ENCODE measurements around the gene PWWP2A. TPM values are rescaled to one million over a fixed set of nuclear protein-coding genes. Genes with fewer than 3 reads are reported as not detected.
A peak's percentile ranks its signal among the peaks of the same experiment; 100 is the strongest.

PWWP2A gene
- polyA plus RNA-seq, 2 donors, result 4.8 to 5.4 TPM

DNA sequence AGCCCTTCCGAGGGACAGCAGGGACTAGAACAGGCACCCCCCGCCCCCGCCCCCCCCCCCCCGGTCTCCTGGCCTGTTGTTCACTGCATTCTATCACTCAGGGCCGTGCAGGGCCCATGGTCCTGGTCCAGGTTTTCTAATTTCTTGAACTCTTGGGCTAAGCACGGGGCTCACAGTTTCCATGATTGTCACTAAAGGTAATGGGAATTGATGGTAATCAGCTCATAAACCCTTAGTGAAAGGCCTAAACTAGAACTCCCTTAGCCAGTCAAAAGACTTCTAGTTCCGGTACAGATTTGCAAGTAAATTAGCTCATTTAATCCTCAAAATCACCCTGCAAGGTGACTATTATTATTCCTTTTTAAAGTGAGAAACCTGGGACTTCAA, 14.7 kb upstream of the PWWP2A start:
- Histone ChIP-seq H3K36me3 (ENCODE audit: control insufficient read depth in 2 of 2, insufficient read depth in 2 of 2, low read length in 1 of 2) (no peaks in the 10 kb centered on the region), H3K9me3 (ENCODE audit: control insufficient read depth in 2 of 2, insufficient read depth in 1 of 2, low read depth in 1 of 2, low read length in 1 of 2) (no peaks in the 10 kb centered on the region), H3K27ac (ENCODE audit: low read depth in 2 of 2, low read length in 1 of 2) (no peak overlapping the region), H3K27me3 (ENCODE audit: control insufficient read depth in 1 of 2, insufficient read depth in 2 of 2, low read length in 2 of 2) (no peaks in the 10 kb centered on the region), H3K4me1 (ENCODE audit: control insufficient read depth in 2 of 2, insufficient read depth in 2 of 2, low read length in 1 of 2) (peaks cover 0 to 2% of the 10 kb centered on the region in 2 donors), H3K4me3 (ENCODE audit: low read depth in 1 of 2, low read length in 2 of 2) (no peak overlapping the region)
- WGBS, 2 donors, result 41 to 42% methylated on average over 7 of the region's 7 CpGs

DNA sequence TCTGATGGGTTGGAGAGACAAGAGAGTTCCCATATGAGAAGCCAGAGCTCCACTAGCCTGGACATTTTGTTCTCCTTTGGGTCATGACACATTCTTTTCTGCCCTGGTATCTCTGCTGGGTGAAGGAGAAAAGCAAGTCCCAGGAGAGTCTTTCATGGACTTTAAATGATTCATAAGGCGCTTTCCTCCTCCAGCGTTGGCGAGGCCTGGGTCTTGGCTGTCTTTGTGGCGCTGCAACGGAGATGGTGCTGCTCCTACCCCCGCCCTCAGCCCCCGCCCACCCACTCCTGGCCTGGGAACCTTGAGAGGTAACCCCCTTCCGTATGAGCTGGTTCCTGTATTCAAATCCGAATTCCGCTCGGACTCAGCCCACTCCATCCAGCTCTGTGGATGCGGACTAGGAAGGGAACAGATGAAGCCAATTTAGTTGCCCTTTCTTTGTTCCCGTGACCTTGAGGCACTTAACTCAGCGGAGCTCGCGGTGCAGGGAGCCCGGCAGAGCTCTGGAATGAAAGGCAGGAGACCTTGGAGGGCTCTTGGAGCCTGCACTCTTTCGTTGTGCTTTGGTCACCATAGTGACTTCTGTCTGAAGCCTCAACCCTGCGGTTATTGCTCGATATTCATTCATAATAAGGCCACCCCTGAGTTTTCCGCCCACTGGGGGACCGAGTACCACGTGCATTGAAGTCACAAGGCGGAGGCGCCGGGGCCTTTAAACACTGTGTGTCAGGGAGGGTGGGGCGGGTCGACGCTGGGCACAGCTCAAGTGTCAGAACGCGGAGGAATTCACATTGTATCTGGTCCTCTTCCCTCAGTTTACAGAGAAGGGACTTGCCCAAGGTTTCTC, 14.0 kb upstream of the PWWP2A start:
- peaks cover 0 to 2% of the 10 kb centered on the region in 2 donors for H3K4me1 ChIP-seq (ENCODE audit: control insufficient read depth in 2 of 2, insufficient read depth in 2 of 2, low read length in 1 of 2)
- H3K27ac ChIP-seq (ENCODE audit: low read depth in 2 of 2, low read length in 1 of 2), result no peak overlapping the region
- WGBS, 2 donors, result 31 to 32% methylated on average over 31 of the region's 31 CpGs
- no peaks in the 10 kb centered on the region for H3K27me3 ChIP-seq (ENCODE audit: control insufficient read depth in 1 of 2, insufficient read depth in 2 of 2, low read length in 2 of 2)
- H3K4me3 ChIP-seq (ENCODE audit: low read depth in 1 of 2, low read length in 2 of 2), result no peak overlapping the region
- no peaks in the 10 kb centered on the region for H3K9me3 ChIP-seq (ENCODE audit: control insufficient read depth in 2 of 2, insufficient read depth in 1 of 2, low read depth in 1 of 2, low read length in 1 of 2)
- H3K36me3 ChIP-seq (ENCODE audit: control insufficient read depth in 2 of 2, insufficient read depth in 2 of 2, low read length in 1 of 2), result no peaks in the 10 kb centered on the region

DNA sequence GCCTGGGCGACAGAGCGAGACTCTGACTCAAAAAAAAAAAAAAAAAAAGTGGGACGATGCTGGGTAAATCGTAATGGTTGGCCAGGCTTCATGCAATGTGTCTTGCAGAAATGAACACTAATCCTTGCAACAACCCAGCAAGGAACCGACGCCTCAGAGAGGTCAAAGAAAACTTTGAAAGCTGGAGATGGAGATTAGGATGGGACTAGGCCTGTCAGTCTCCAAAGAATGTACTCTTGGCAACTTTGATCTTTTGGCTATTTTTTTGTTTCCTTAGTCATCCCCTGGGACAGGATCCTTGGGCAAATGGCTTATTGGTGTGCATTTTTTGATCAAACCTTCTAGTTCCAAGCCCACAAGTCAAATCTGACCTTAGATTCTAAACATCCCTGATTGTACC, 10.6 kb upstream of the PWWP2A start:
- H3K9me3 ChIP-seq (ENCODE audit: control insufficient read depth in 2 of 2, insufficient read depth in 1 of 2, low read depth in 1 of 2, low read length in 1 of 2), result no peaks in the 10 kb centered on the region
- H3K36me3 ChIP-seq (ENCODE audit: control insufficient read depth in 2 of 2, insufficient read depth in 2 of 2, low read length in 1 of 2), result no peaks in the 10 kb centered on the region
- peaks cover 0 to 2% of the 10 kb centered on the region in 2 donors for H3K4me1 ChIP-seq (ENCODE audit: control insufficient read depth in 2 of 2, insufficient read depth in 2 of 2, low read length in 1 of 2)
- H3K27me3 ChIP-seq (ENCODE audit: control insufficient read depth in 1 of 2, insufficient read depth in 2 of 2, low read length in 2 of 2), result no peaks in the 10 kb centered on the region
- no peak overlapping the region for H3K27ac ChIP-seq (ENCODE audit: low read depth in 2 of 2, low read length in 1 of 2)
- H3K4me3 ChIP-seq (ENCODE audit: low read depth in 1 of 2, low read length in 2 of 2), result no peak overlapping the region
- WGBS, 2 donors, result 60 to 65% methylated on average over 6 of the region's 6 CpGs

DNA sequence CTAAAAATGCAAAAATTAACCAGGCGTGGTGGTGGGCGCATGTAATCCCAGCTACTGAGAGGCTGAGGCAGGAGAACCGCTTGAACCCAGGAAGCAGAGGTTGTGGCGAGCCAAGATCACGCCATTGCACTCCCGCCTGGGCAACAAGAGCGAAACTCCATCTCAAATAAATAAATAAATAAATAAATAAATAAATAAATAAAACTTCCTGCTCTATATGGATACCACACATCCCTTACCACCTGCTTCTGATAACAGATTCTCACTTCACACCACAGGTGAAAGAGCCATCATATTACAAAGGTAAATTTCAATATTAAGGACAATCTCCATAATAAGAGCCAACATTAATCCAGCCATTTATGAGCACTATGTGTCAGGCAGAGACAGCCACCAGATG, 9.4 kb upstream of the PWWP2A start:
- Histone ChIP-seq H3K4me1 (ENCODE audit: control insufficient read depth in 2 of 2, insufficient read depth in 2 of 2, low read length in 1 of 2) (peaks cover 0 to 2% of the 10 kb centered on the region in 2 donors), H3K27ac (ENCODE audit: low read depth in 2 of 2, low read length in 1 of 2) (no peak overlapping the region), H3K9me3 (ENCODE audit: control insufficient read depth in 2 of 2, insufficient read depth in 1 of 2, low read depth in 1 of 2, low read length in 1 of 2) (no peaks in the 10 kb centered on the region), H3K27me3 (ENCODE audit: control insufficient read depth in 1 of 2, insufficient read depth in 2 of 2, low read length in 2 of 2) (no peaks in the 10 kb centered on the region), H3K4me3 (ENCODE audit: low read depth in 1 of 2, low read length in 2 of 2) (no peak overlapping the region), H3K36me3 (ENCODE audit: control insufficient read depth in 2 of 2, insufficient read depth in 2 of 2, low read length in 1 of 2) (no peaks in the 10 kb centered on the region)
- WGBS, 2 donors, result 94 to 96% methylated on average over 7 of the region's 7 CpGs

DNA sequence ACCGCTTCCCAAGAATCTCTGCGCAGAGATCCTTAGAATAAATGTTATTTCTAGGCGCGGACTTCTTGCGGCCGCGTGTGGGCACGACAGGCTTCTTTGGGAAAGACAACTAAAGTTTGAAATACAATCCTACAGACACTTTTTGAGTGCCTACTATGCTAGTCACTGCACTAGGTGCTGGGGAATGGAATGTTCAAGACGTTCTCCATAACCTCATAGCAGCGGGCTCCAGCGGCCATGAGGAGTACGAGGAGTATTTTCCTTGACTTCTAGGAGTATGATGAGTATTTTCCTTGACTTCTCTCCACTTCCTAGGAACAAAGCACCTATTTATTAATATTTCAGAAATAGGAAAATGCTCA, 636 bp upstream of the PWWP2A start:
- Histone ChIP-seq H3K27ac (ENCODE audit: low read depth in 2 of 2, low read length in 1 of 2) (peak overlapping the region in 1 of 2 donors; percentile 9), H3K27me3 (ENCODE audit: control insufficient read depth in 1 of 2, insufficient read depth in 2 of 2, low read length in 2 of 2) (no peaks in the 10 kb centered on the region), H3K4me1 (ENCODE audit: control insufficient read depth in 2 of 2, insufficient read depth in 2 of 2, low read length in 1 of 2) (peaks cover 2 to 3% of the 10 kb centered on the region in 2 donors), H3K4me3 (ENCODE audit: low read depth in 1 of 2, low read length in 2 of 2) (no peak overlapping the region), H3K9me3 (ENCODE audit: control insufficient read depth in 2 of 2, insufficient read depth in 1 of 2, low read depth in 1 of 2, low read length in 1 of 2) (no peaks in the 10 kb centered on the region), H3K36me3 (ENCODE audit: control insufficient read depth in 2 of 2, insufficient read depth in 2 of 2, low read length in 1 of 2) (peaks cover 0 to 3% of the 10 kb centered on the region in 2 donors)
- WGBS, 2 donors, result 8 to 10% methylated on average over 12 of the region's 12 CpGs

DNA sequence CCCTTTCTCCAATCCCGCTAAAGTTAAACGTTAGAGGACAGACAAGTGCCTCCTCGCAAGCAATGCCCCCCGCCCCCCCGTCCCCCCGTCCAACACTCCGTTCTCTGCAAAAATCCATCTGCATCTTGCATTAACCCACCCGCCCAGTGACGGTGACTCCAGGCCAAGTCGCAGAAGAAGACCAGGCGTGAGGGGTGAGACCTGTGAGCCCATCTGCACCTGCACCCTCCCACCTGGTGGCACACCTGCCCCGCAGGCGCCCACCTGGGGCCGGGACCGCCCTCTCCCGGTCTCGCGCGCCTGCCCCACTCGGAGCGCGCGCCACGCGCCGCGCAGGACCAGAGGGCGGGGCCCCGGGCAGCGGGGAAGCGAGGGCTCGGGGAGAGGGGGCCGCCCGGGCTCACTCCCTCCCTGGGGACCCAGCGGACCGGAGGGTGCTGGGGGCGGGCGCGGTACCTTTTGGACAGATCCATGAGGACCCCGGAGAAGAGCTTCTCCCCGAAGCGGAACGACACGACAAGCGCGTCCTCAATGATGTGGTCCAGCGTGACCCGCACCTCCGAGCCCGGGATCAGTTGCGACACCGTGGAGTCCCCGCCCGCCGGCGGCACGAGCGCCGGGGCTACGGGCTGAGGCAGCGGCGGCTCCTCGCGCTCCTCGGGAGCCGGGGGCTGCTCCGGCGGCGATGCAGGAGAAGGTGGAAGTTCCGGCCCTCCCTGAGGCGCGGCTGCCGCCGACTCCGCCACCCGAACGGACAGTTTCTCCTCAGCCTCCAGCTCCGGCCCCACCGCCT, 705 bp downstream of the PWWP2A start:
- Histone ChIP-seq H3K27me3 (ENCODE audit: control insufficient read depth in 1 of 2, insufficient read depth in 2 of 2, low read length in 2 of 2) (no peaks in the 10 kb centered on the region), H3K4me1 (ENCODE audit: control insufficient read depth in 2 of 2, insufficient read depth in 2 of 2, low read length in 1 of 2) (peaks cover 2 to 3% of the 10 kb centered on the region in 2 donors), H3K4me3 (ENCODE audit: low read depth in 1 of 2, low read length in 2 of 2) (peak overlapping the region; percentile 86 to 98), H3K27ac (ENCODE audit: low read depth in 2 of 2, low read length in 1 of 2) (peak overlapping the region; percentile 86 to 93), H3K9me3 (ENCODE audit: control insufficient read depth in 2 of 2, insufficient read depth in 1 of 2, low read depth in 1 of 2, low read length in 1 of 2) (no peaks in the 10 kb centered on the region), H3K36me3 (ENCODE audit: control insufficient read depth in 2 of 2, insufficient read depth in 2 of 2, low read length in 1 of 2) (peaks cover 3 to 4% of the 10 kb centered on the region in 2 donors)
- WGBS, 2 donors, result 0 to 1% methylated on average over 71 to 79 of the region's 79 CpGs

DNA sequence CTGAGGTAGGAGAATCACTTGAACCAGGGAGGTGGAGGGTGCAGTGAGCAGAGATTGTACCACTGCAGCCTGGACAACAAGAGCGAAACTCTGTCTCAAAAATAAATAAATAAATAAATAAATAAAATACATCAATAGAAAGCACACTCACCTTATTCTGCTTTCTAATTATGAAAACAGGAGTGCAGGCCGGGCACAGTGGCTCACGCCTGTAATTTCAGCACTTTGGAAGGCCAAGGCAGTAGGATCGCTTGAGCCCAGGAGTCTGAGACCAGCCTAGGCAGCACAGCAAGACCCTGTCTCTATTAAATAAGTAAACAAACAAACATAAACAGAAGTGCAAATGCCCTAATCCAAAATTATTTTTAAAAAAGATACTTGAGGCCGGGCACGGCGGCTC, 2.3 kb downstream of the PWWP2A start:
- Histone ChIP-seq H3K4me1 (ENCODE audit: control insufficient read depth in 2 of 2, insufficient read depth in 2 of 2, low read length in 1 of 2) (peaks cover 2 to 3% of the 10 kb centered on the region in 2 donors), H3K36me3 (ENCODE audit: control insufficient read depth in 2 of 2, insufficient read depth in 2 of 2, low read length in 1 of 2) (peaks cover 3 to 6% of the 10 kb centered on the region in 2 donors), H3K27ac (ENCODE audit: low read depth in 2 of 2, low read length in 1 of 2) (no peak overlapping the region), H3K4me3 (ENCODE audit: low read depth in 1 of 2, low read length in 2 of 2) (no peak overlapping the region), H3K9me3 (ENCODE audit: control insufficient read depth in 2 of 2, insufficient read depth in 1 of 2, low read depth in 1 of 2, low read length in 1 of 2) (no peaks in the 10 kb centered on the region), H3K27me3 (ENCODE audit: control insufficient read depth in 1 of 2, insufficient read depth in 2 of 2, low read length in 2 of 2) (no peaks in the 10 kb centered on the region)
- 95 to 98% methylated on average over 7 of the region's 7 CpGs for WGBS, 2 donors

DNA sequence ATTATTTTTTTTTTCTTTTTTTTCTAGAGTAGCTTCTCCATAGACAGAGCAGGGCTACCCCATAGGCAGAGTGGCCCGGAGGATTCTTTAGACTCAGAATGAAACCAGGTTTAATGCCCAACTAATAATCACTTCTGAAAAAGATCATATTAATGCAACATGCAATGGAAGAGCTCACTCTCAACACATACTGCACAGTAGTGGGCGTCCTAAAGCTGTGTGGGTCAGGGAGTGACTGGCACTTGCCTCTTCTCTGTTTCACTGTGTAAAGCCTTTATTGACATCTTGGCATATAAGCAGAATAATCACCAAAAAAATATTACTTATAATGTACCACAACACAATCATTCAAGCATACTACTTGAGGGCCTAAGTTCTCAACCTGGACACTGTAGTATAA, 11.1 kb downstream of the PWWP2A start:
- H3K36me3 ChIP-seq (ENCODE audit: control insufficient read depth in 2 of 2, insufficient read depth in 2 of 2, low read length in 1 of 2), result peaks cover 0 to 7% of the 10 kb centered on the region in 2 donors
- WGBS, 2 donors, result 93 to 98% methylated on average over 2 of the region's 2 CpGs
- no peak overlapping the region for H3K4me3 ChIP-seq (ENCODE audit: low read depth in 1 of 2, low read length in 2 of 2)
- H3K9me3 ChIP-seq (ENCODE audit: control insufficient read depth in 2 of 2, insufficient read depth in 1 of 2, low read depth in 1 of 2, low read length in 1 of 2), result no peaks in the 10 kb centered on the region
- H3K4me1 ChIP-seq (ENCODE audit: control insufficient read depth in 2 of 2, insufficient read depth in 2 of 2, low read length in 1 of 2), result no peaks in the 10 kb centered on the region
- H3K27me3 ChIP-seq (ENCODE audit: control insufficient read depth in 1 of 2, insufficient read depth in 2 of 2, low read length in 2 of 2), result no peaks in the 10 kb centered on the region
- no peak overlapping the region for H3K27ac ChIP-seq (ENCODE audit: low read depth in 2 of 2, low read length in 1 of 2)

DNA sequence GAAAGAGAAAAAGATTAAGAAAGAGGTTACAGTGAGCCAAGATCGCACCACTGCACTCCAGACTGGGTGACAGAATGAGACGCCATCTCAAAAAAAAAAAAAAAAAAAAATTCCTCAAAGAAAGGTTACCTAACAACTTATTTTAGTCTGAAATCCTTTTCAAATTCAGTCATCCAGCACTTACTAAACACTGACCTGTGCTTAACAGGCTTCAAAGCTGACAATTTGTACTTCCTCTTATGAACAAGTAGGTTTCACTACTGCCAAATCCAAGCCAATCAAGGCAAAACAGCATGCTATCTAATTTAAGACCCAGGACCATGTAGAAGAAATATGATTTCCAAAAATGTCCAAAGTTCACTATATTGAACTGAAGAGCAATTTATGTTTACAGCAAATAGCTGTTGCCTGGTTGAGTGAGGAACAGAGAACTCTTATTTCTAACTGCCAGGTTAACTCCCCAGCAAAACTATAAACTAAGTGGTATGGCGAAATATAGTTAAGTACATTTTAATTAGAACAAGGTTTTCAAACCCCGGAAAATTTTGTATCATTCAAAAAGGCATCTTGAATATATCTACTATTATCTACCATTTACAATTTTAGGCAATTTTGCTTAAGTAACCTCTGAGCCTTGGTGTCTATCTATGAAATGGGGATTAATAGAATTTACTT, 13.4 kb downstream of the PWWP2A start:
- Histone ChIP-seq H3K36me3 (ENCODE audit: control insufficient read depth in 2 of 2, insufficient read depth in 2 of 2, low read length in 1 of 2) (peaks cover 0 to 2% of the 10 kb centered on the region in 2 donors), H3K27ac (ENCODE audit: low read depth in 2 of 2, low read length in 1 of 2) (peak overlapping the region; percentile 4 to 42), H3K4me1 (ENCODE audit: control insufficient read depth in 2 of 2, insufficient read depth in 2 of 2, low read length in 1 of 2) (no peaks in the 10 kb centered on the region), H3K4me3 (ENCODE audit: low read depth in 1 of 2, low read length in 2 of 2) (no peak overlapping the region), H3K27me3 (ENCODE audit: control insufficient read depth in 1 of 2, insufficient read depth in 2 of 2, low read length in 2 of 2) (no peaks in the 10 kb centered on the region), H3K9me3 (ENCODE audit: control insufficient read depth in 2 of 2, insufficient read depth in 1 of 2, low read depth in 1 of 2, low read length in 1 of 2) (no peaks in the 10 kb centered on the region)
- WGBS, 2 donors, result 64 to 71% methylated on average over 4 of the region's 4 CpGs
